ENCODE data around the gene C17orf100. TPM values are rescaled to one million over a fixed set of nuclear protein-coding genes. Genes with fewer than 3 reads are reported as not detected.

The C17orf100 gene
- total RNA-seq, 1 donor from 2014 or later, result 0.46 TPM

DNA sequence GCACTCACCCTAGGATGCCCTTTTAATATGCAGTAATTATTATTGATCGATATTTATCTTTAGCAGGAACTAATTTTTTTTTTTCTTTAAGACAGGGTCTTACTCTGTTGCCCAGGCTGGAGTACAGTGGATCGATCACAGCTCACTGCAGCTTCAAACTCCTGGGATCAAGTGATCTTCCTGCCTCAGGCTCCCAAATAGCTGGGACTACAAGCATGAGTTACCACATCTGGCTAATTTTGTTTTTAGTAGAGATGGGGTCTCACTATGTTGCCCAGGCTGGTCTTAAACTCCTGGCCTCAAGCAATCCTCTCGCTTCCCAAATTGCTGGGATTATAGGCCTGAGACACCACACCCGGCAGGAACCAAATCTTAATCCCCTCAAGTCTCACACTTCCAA is 40.3 kb upstream of the C17orf100 start:
- Histone ChIP-seq H3K4me3 (ENCODE audit: low read depth, low read length) (no peak overlapping the region), H3K36me3 (ENCODE audit: control insufficient read depth, insufficient read depth, low read length) (no peaks in the 10 kb centered on the region), H3K27me3 (ENCODE audit: control insufficient read depth, insufficient read depth, low read length) (no peaks in the 10 kb centered on the region)
- TF ChIP-seq, protein P1, sequence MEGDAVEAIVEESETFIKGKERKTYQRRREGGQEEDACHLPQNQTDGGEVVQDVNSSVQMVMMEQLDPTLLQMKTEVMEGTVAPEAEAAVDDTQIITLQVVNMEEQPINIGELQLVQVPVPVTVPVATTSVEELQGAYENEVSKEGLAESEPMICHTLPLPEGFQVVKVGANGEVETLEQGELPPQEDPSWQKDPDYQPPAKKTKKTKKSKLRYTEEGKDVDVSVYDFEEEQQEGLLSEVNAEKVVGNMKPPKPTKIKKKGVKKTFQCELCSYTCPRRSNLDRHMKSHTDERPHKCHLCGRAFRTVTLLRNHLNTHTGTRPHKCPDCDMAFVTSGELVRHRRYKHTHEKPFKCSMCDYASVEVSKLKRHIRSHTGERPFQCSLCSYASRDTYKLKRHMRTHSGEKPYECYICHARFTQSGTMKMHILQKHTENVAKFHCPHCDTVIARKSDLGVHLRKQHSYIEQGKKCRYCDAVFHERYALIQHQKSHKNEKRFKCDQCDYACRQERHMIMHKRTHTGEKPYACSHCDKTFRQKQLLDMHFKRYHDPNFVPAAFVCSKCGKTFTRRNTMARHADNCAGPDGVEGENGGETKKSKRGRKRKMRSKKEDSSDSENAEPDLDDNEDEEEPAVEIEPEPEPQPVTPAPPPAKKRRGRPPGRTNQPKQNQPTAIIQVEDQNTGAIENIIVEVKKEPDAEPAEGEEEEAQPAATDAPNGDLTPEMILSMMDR (IDR thresholded peaks at IDR 0.05; ENCODE audit: insufficient read depth, low read length, poor library complexity, severe bottlenecking), result no peak
- no peak for DNase-seq (ENCODE audit: low read depth)

DNA sequence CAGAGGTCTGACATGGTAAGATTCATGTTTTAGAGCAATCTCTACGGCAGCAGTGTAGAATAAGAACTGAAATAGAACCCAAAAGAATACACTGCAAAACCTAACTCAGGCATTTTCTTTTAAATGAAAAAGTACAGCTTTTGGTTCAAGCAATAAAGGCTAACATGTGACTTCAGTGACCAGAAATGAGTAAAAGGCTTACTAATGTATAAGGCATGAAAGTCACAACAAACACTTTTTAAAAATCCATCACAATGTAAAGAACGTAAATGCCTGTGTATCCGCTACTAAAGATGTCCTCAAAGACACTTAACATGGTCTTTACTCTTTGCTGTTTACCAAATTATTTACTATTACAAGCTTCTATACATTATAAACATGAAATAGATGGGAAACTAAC is 27.6 kb upstream of the C17orf100 start:
- TF ChIP-seq, protein P1 (IDR thresholded peaks at IDR 0.05; ENCODE audit: insufficient read depth, low read length, poor library complexity, severe bottlenecking), result no peak
- H3K36me3 ChIP-seq (ENCODE audit: control insufficient read depth, insufficient read depth, low read length), result no peaks in the 10 kb centered on the region
- no peak overlapping the region for H3K4me3 ChIP-seq (ENCODE audit: low read depth, low read length)
- DNase-seq (ENCODE audit: low read depth), result no peak
- H3K27me3 ChIP-seq (ENCODE audit: control insufficient read depth, insufficient read depth, low read length), result no peaks in the 10 kb centered on the region

DNA sequence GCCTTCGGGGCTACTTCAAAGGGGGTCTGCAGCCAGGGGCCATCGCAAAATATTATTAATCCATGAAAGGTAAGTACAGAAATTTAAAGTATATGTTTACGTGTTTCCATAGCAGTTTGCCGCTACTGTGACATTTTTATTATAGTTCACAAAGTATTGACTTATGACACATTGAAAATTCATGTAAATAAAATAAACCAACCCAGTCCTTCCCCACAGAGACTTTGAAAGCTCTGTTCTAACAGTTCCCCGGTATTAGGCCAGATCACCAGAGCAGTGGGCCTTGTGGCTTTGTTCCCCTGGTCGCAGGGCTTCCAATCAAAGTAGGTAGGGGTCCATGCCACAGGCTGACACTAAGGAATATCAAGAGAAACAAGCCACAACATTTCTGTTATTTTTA is 24.9 kb upstream of the C17orf100 start:
- H3K27me3 ChIP-seq (ENCODE audit: control insufficient read depth, insufficient read depth, low read length), result no peaks in the 10 kb centered on the region

DNA sequence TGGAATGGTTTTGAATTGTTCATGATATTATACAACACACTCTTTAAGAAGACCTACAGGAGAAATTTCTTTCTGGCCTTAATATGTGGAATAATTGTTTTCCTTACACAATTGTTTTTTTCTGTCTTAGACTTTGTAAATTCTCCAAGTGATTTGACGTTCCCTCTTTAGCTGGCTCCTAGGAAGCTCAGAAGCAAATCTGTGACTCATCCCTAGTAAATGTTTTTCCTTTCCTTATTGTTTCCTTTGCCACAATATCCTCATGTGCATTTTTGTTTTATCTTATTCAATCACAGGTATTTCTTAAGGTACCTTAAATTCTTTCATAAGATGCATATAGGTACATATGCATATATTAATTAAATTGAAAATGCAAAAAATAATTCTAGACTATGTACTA is 24.5 kb upstream of the C17orf100 start:
- Histone ChIP-seq H3K27me3 (ENCODE audit: control insufficient read depth, insufficient read depth, low read length) (no peaks in the 10 kb centered on the region), H3K4me3 (ENCODE audit: low read depth, low read length) (no peak overlapping the region), H3K36me3 (ENCODE audit: control insufficient read depth, insufficient read depth, low read length) (no peaks in the 10 kb centered on the region)
- DNase-seq (ENCODE audit: low read depth), result no peak
- TF ChIP-seq, protein P1 (IDR thresholded peaks at IDR 0.05; ENCODE audit: insufficient read depth, low read length, poor library complexity, severe bottlenecking), result no peak

More for the DNA sequence above, 24.9 kb upstream of the C17orf100 start:
- Histone ChIP-seq H3K4me3 (ENCODE audit: low read depth, low read length) (no peak overlapping the region), H3K36me3 (ENCODE audit: control insufficient read depth, insufficient read depth, low read length) (no peaks in the 10 kb centered on the region)
- TF ChIP-seq, protein P1 (IDR thresholded peaks at IDR 0.05; ENCODE audit: insufficient read depth, low read length, poor library complexity, severe bottlenecking), result no peak
- DNase-seq (ENCODE audit: low read depth), result no peak

DNA sequence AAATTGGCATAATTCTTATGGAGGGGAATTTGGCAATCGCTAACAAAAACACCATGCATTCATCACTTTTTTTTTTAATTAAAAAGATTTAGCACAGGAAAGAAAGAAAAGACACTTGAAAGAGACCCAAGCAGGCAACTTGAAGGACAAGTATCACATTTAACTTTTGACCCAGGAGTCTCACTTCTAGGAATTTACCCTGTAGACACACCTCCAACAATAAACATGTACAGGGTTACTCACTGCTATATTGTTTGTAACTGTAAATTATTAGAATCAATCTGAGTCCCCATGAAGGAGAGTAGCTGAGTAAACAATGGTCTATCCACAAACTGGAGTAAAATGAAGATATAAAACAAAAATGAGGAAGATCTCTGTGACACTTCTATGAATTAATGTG is 21.2 kb upstream of the C17orf100 start:
- Histone ChIP-seq H3K36me3 (ENCODE audit: control insufficient read depth, insufficient read depth, low read length) (no peaks in the 10 kb centered on the region), H3K27me3 (ENCODE audit: control insufficient read depth, insufficient read depth, low read length) (no peaks in the 10 kb centered on the region), H3K4me3 (ENCODE audit: low read depth, low read length) (no peak overlapping the region)
- TF ChIP-seq, protein P1 (IDR thresholded peaks at IDR 0.05; ENCODE audit: insufficient read depth, low read length, poor library complexity, severe bottlenecking), result no peak
- DNase-seq (ENCODE audit: low read depth), result no peak

DNA sequence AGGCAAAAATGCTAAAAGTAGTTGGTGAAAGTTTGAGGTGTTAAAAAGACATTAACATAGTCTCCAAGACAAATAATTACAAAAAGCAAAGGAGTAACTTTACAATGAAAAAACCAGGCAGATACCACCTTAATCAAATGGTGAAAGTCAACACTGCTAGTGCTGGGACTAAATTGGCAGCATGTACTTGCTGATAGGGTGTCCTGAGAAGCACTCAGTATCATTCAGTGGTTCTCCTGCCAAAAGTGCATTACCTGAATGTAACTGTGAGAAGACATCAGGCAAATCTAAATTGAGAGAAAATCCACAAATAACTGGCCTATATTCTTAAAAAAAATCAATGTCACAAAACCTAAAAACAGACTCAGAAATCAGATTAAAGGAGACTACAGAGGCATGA is 19.0 kb upstream of the C17orf100 start:
- no peak for DNase-seq (ENCODE audit: low read depth)
- Histone ChIP-seq H3K27me3 (ENCODE audit: control insufficient read depth, insufficient read depth, low read length) (no peaks in the 10 kb centered on the region), H3K4me3 (ENCODE audit: low read depth, low read length) (no peak overlapping the region), H3K36me3 (ENCODE audit: control insufficient read depth, insufficient read depth, low read length) (no peaks in the 10 kb centered on the region)
- TF ChIP-seq, protein P1 (IDR thresholded peaks at IDR 0.05; ENCODE audit: insufficient read depth, low read length, poor library complexity, severe bottlenecking), result no peak
